ENCODE measurements around the gene PTPRE.

The PTPRE gene

GRCh38 chr10:128025437-128025836, 118.5 kb downstream of the PTPRE start:
- no peak for DNase-seq (ENCODE audit: low read depth in 1 of 2, low spot score in 1 of 2)
- H3K27me3 ChIP-seq (ENCODE audit: insufficient read depth, poor library complexity, severe bottlenecking) = no peaks in the 10 kb centered on the region
- TF ChIP-seq REST (IDR thresholded peaks at IDR 0.05; ENCODE audit: insufficient replicate concordance, low read depth) (no peak), CTCF (IDR thresholded peaks at IDR 0.05; ENCODE audit: insufficient read depth, low read length) (no peak), SPI1 (IDR thresholded peaks at IDR 0.05; ENCODE audit: borderline replicate concordance, low read depth) (no peak), GABPA (IDR thresholded peaks at IDR 0.05; ENCODE audit: low read depth) (no peak), POLR2AphosphoS5 (IDR thresholded peaks at IDR 0.05; ENCODE audit: low read depth) (no peak)
- H3K27ac ChIP-seq (replicated peaks) = no peak overlapping the region
- H3K4me3 ChIP-seq (replicated peaks; ENCODE audit: insufficient read depth, low read length) = no peak overlapping the region

- TF ChIP-seq REST (IDR thresholded peaks at IDR 0.05; ENCODE audit: insufficient replicate concordance, low read depth) (no peak), SPI1 (IDR thresholded peaks at IDR 0.05; ENCODE audit: borderline replicate concordance, low read depth) (no peak), POLR2AphosphoS5 (IDR thresholded peaks at IDR 0.05; ENCODE audit: low read depth) (no peak), GABPA (IDR thresholded peaks at IDR 0.05; ENCODE audit: low read depth) (no peak), CTCF (IDR thresholded peaks at IDR 0.05; ENCODE audit: insufficient read depth, low read length) (no peak)
- Histone ChIP-seq H3K27me3 (ENCODE audit: insufficient read depth, poor library complexity, severe bottlenecking) (no peaks in the 10 kb centered on the region), H3K27ac (replicated peaks) (no peak overlapping the region), H3K4me3 (replicated peaks; ENCODE audit: insufficient read depth, low read length) (no peak overlapping the region)
- DNase-seq (ENCODE audit: low read depth in 1 of 2, low spot score in 1 of 2) = no peak
These were observed 119.0 kb downstream of the PTPRE start for GRCh38 chr10:128025951-128026350.

GRCh38 chr10:128026615-128027300, 119.9 kb downstream of the PTPRE start:
- no peak for DNase-seq (ENCODE audit: low read depth in 1 of 2, low spot score in 1 of 2)
- TF ChIP-seq REST (IDR thresholded peaks at IDR 0.05; ENCODE audit: insufficient replicate concordance, low read depth) (no peak), POLR2AphosphoS5 (IDR thresholded peaks at IDR 0.05; ENCODE audit: low read depth) (no peak), CTCF (IDR thresholded peaks at IDR 0.05; ENCODE audit: insufficient read depth, low read length) (no peak), SPI1 (IDR thresholded peaks at IDR 0.05; ENCODE audit: borderline replicate concordance, low read depth) (no peak), GABPA (IDR thresholded peaks at IDR 0.05; ENCODE audit: low read depth) (no peak)

More at GRCh38 chr10:128026615-128027300, 119.9 kb downstream of the PTPRE start:
- no peak overlapping the region for H3K27ac ChIP-seq (replicated peaks)
- H3K4me3 ChIP-seq (replicated peaks; ENCODE audit: insufficient read depth, low read length) = no peak overlapping the region
- H3K27me3 ChIP-seq (ENCODE audit: insufficient read depth, poor library complexity, severe bottlenecking) = no peaks in the 10 kb centered on the region

Data from HL-60 (cell line).